Activated T-cell treated with anti-CD3 and anti-CD28 coated beads for 24 hours (primary cell): ENCODE data around the gene SLC9A8.

Source experiments
- DNase-seq: peaks from one replicate; pipeline ENCODE4 v3.0.0-alpha.2; 2020; ENCODE audit warnings: low read depth

The SLC9A8 gene

DNA sequence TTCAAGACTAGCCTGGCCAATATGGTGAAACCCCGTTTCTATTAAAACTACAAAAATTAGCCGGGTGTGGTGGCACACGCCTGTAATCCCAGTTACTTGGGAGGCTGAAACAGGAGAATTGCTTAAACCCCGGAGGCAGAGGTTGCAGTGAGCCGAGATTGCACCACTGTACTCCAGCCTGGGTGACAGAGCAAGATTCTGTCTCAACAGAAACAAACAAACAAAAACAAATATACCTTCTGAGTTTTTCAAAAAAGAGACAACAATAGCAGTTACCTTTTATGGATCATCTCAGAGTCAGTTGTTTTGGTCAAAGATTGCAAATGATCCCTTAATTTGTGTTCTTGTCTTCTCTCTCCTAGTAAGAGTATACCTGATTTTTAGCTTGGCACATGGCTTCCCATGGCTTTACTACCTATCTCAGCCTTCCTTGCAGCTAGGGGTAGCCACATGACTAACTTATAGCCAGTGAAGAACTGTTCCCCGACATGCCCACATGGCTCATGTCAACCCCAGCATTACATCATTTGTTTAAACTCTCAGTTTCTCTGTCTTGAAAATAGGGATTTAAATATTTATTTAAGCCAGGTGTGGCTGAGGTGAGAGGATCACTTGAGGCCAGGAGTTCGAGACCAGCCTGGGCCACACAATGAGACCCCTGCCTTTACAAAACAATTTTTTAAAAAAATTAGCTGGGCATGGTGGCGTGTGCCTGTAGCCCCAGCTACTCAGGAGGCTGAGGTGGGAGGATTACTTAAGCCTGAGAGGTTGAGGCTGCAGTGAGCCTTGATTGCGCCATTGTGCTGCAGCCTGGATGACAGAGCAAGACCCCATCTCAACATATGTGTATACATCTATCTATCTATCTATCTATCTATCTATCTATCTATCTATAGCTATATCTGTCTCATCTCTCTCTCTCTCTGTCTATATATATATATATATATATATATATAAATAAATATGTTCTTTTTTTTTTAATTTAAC is 25.0 kb upstream of the SLC9A8 start:
- no peak for DNase-seq

DNA sequence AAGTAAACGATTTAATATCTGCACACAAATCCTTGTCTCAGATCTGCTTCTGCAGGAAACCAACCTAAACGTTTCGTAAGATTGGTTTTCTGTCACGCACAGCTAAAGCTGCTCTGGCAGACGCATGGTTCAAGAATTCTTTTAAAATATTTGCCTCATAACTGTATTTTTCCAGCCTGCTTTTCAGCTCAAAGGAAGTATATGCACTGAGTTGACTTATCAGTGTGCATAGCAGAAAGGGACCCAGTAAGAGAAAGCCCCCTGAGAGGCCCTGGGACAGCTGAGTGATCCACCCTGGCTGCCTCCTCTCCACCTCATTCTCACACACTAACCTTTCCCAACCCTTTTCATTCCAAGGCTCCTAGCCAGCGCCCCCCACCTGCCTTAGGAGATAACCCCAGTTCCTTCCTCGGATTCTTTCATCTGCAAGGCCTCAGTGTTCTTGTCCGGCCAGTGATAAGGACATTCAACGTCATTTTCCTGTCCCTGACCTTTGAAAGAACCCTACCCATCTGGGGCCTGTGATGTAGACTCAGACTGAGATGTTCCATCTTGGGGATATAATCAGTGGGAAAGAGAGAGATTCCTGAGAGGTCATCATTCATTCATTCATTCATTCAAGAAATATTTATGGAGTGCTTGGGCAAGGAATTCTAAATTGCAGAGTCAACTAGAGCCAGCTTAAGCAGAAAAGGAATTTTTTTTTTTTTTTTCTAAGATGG is 22.4 kb upstream of the SLC9A8 start:
- no peak for DNase-seq

DNA sequence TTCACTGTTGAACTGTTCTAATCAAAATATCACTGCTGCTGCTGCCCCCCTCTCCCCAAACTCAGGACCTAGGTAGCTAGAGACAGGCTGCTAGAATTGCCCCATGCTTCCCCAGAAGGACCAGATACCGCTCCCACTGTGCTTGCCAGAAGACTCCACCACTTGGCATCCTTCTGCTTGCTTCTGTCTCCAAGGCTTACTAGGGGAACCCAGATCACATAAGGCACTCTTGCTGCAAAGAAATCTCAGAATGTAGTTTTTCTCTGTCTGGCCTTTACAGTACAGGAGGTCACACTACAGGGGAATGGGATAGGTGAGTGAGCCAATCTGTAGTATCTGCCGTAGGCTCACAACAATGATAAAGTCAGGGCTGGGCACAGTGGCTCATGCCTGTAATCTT is 21.5 kb upstream of the SLC9A8 start:
- no peak for DNase-seq

DNA sequence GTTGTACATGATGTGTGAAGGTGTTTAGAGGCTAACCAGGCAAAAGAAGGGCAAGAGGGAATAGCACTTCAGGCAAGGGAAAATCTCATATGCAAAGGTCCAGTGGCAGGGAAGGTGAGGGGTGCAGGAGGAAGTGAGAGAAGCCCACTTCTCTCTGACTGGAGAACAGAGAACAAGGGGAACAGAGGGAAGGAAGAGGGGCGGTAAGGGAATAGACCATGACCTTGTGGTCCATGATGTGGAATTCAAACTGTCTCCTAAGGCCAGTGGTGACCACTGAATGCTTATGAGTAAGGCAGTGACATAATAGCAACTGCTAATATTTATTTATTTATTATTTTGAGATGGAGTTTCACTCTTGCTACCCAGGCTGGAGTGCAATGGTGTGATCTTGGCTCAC is 20.6 kb upstream of the SLC9A8 start:
- DNase-seq, result no peak

DNA sequence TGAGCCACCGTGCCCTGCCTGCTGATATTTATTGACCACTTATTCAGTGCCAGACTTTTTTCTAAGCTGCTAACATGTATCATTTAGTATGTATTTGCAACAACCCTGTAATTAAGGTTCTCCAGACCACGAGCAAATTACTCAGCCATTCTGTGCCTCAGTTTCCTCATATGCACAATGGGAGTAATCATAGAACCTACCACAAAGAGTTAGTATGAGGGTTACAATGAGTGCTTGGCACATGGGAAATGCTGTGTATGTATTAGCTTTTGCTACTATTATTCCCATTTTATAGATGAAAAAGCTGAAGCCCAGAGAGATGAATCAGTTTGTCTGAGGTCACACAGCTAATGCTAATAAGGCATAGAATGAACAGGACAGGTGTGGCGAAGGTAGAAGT is 20.0 kb upstream of the SLC9A8 start:
- DNase-seq, result no peak

DNA sequence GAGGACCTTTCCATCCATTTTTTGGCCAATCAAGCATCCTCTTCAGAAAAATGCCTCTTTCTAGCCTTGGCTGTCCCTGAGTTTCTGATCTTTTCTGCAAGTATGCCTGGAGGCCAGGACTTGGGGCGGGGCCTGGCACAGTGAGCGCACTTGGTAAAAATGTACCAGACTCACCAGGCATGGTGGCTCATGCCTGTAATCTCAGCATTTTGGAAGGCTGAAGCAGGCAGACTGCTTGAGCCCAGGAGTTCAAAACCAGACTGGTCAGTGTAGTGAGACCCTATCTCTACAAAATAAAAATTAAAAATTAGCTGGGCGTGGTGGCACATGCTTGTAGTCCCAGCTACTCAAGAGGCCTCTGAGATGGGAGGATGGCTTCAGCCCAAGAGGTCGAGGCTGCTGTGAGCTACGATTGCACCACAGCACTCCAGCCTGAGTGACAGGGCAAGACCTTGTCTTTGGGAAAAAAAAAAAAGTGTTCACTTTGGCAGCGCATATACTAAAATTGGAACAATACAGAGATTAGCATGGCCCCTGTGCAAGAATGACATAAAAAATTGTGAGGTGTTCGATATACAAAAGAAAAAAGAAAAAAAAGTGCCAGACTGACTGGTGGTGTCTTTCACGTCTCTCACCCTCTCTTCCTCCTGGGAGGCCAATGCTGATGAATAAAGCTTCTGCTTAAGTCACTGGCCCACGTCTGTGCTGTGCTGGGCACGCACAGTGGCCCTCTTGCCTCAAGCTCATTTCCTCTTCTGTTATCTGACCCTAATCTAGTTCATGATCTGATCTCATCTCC is 18.1 kb upstream of the SLC9A8 start:
- no peak for DNase-seq

DNA sequence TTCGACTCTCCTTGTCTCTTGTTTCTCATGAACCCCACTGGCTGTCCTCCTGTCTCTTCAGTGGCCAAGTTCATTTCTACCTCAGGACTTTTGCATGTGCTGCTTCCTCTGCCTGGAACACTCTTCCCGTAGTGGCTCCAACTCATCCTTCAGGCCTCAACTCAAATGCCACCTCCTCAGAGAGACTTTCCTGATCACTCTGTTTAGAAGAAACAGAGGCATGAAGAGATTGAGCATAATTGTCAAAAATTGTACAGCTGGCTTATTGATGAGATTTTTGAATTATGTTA is 17.5 kb upstream of the SLC9A8 start:
- no peak for DNase-seq

DNA sequence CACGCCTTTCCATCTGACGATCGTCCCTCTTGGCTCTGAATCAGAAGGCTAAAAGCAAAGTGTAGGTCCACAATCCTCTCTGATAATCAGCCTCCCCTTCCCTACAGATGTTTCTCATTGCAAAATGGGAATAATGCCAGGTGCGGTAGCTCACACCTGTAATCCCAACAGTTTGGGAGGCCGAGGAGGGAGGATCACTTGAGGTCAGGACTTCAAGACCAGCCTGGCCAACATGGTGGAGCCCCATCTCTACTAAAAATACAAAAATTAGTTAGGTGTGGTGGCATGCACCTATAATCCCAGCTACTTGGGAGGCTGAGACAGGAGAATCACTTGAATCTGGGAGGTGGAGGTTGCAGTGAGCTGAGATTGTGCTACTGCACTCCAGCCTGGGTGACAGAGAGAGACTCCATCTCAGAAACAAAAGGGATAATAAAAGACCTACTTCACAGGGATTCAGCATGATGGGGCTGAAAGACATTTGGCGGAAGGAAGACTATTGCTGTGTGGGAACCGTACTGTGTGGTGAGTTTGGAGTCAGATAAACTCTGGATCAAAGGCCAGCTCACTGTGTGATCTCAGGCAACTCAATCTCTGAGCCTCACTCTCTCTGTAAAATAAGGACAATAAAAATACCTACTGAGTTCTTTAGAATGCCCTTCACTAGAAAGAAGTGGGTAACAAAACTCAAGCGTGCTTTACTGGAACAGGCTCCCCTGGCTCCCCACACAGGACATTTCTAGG is 15.9 kb upstream of the SLC9A8 start:
- no peak for DNase-seq

DNA sequence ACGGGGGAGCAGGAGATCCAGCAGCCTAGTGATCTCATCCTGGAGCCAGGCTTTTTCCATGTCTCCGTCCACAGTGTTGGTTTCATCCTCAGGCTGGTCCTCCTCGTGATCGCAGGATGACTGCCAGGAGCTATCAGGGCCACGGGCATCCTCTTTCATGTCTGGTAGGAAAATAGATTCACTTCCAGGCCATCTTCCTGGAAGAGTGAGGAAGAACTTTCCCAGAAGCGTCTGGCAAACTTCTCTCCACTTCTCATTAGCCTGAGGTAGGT is 15.3 kb upstream of the SLC9A8 start:
- DNase-seq, result no peak

DNA sequence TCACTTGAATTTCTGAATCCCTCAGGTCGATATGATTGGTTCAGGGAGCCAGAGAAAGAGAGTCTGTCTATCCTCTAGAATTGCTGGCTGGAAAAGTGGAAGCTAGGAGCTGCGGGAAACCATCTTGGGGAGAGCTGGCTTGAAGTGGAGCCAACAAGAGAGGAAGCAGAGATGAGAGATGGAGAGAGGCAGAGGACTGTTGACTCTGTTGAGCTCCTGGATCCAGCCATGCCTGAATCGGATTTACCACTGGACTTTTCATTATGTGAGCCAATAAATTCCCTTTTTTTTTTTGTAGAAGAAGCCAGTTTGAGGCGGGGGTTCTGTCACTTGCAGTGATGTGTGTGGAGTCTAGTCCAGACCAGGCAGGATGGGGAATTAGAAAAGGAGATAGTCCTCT is 13.9 kb upstream of the SLC9A8 start:
- no peak for DNase-seq

DNA sequence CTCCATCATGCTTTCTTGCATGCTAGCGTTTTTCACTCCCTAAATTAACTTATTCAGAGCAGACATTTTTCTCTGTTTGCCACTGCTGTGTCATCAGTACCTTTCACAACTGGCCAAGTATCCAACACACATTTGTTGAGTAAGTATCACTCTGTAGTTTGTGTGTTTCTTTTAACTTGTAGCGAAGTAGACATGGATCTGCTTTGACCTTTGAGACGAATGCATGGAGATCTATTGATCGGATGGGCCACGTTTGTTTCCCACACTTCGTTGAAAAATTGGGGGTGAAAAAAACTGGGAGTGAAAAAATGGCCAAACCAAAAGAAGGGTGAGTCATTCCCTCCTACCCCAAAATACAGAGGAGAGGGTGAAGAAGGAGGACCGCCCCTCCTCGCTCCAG is 12.9 kb upstream of the SLC9A8 start:
- DNase-seq, result no peak

DNA sequence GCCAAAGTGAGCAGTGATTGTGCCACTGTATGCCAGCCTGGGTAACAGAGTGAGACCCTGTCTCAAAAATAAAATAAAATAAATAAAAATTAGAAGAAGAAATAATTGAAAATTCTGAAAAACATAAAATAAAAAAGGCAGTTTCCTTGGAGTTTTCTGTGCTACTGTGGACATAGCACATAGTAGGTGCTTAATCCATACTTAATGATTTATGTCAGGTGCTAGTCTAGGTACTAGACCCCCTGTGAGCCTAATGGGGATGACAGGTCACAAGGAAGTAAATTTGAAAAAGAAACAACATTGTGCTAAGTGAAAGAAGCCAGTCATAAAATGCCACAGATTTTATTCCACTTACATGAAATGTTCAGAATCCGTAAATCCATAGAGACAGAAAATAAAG is 9.2 kb upstream of the SLC9A8 start:
- DNase-seq, result no peak

DNA sequence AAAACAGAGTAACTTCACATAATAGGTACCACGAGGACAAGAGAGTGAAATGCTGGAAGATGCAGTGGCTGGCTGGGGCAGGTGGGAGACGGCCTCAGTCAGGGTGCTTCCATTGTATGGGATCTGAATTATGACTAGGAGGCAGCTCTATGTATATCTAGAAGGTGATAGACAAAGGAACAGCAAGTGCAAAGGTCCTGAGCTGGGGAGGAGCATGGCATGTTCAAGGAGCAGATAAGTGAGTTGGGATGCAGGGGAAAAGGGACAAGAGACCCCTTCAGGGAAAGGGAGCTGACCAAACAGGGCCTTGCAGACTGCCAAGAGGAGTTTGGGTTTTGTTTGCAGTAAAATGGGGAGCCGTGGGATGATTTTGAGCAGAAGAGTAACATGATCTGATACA is 8.3 kb upstream of the SLC9A8 start:
- no peak for DNase-seq

DNA sequence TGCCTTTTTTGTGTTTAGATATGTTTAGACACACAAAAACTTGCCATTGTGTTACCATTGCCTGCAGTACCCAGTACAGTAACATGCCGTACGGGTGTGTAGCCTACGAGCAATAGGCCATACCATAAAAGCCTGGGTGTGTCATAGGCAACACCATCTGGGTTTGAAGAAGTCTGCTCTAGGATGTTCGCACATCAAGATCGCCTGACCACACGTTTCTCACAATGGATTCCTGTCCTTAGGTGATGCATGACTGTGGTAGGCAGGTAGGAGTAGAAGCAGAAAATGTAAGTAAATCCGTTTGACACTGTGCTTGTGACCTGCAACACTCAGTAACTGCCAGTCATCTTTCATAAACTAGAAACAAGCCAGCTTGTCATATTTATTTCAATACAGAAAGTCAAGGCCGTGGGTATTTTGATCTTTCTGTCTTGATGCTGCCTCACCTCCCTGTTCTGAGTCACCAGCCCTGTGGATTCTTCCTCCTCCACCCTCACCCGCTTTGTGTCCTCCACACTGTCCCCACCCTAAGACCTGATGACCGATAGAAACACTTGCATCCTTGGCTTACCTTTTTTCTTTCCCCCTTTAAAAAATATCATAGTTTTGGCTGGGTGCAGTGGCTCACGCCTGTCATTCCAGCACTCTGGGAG is 7.3 kb upstream of the SLC9A8 start:
- DNase-seq, result peak; percentile 54

DNA sequence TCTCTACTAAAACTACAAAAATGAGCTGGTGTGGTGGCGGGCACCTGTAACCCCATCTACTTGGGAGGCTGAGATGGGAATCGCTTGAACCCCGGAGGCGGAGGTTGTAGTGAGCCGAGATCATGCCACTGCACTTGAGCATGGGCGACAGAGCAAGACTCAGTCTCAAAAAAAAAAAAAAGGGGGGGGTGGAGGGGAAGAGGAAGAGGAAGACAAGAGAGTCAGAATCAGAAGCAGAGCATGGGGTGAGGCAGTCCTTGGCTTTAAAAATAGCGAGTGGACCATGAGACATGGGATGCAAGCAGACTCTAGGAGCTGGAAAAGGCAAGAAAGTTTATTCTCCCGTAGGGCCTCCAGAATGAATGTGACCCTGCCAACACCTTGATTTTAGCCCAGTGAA is 3.9 kb upstream of the SLC9A8 start:
- no peak for DNase-seq

DNA sequence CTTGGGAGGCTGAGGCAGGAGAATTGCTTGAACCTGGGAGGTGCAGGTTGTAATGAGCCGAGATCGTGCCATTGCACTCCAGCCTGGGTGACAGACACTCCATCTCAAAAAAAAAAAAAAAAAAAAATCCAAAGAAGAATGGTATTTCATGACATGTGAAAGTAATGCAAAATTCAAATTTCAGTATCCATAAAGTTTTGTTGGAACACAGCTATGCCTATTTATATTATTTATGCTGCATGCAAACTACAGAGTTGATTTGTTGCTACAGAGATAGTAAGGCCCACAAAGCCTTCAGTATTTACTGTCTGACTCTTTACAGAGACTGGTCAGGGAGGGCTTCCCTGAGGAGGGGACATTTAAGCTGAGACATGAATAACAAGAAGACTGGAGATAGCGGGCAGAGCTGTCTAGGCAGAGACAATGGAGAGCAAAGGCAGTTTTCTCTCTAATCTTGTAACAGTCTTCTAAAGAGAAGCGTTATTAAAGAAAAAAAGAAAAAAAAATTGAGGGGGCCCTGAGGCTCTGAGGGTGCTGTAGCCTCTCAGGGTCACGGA is 2.7 kb upstream of the SLC9A8 start:
- no peak for DNase-seq

DNA sequence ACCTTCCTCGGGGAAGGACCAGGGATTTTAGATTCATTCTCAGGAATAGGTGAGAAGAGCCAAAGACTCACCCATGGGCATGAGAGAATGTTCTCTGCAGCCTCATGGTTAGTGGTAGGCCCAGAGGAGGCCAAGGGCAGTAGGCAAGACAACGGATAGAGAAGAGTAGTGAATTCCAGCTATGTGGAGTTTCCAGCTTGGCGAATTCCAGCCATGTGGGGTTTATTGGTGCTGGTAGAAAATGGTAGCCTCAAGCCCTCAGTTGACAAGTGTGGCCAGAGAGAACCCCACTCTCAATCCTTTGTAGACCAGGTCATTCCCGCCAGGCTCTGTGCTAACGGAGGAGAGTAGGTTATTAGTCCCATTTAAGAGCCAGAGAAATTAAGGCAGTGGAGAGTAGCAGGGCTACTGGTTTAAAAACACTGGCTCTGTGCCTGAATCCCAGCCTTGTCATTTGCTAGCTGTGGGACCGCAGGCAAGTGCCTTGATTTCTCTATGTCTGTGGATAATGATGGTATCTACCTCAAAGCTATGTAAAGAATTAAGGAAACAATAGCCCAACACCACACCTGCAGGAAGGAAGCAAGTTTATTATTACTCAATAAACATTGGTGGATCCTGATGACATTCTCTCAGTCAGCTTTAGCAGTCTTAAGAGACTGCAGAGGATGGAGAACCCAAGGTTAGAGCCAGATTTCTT is 2.0 kb upstream of the SLC9A8 start:
- DNase-seq, result no peak

DNA sequence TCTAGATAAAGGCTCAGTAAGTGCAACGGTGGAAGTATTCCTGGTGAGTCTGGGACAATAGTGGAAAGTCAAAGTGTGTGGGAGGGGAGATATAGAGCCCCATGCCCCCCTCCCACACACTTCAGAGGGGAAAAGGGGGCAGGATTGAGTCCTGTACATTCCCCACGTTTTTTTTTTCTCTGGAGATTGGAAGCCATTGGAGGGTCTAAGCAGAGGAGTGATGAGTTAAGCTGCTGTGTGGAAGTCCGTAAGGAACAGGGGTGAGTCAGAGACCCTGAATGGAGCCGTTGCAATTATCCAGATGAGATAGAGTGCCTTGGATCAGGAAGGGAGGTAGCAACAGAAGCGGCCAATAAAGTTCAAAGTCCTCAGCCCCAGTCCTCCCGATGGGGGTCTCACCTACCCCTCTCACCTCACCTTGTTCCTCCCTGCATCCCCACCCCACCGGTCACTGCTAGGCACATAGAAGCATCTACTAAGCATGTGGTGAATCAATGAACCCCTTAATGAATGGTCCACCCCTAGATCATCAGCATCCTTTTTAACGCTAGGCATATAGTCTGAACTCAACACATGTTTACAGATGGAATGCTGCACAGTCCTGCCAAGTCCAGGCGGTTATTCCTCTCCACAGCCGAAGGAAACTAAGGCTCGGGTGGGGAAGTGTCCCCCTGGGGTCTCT is 662 bp upstream of the SLC9A8 start:
- no peak for DNase-seq

DNA sequence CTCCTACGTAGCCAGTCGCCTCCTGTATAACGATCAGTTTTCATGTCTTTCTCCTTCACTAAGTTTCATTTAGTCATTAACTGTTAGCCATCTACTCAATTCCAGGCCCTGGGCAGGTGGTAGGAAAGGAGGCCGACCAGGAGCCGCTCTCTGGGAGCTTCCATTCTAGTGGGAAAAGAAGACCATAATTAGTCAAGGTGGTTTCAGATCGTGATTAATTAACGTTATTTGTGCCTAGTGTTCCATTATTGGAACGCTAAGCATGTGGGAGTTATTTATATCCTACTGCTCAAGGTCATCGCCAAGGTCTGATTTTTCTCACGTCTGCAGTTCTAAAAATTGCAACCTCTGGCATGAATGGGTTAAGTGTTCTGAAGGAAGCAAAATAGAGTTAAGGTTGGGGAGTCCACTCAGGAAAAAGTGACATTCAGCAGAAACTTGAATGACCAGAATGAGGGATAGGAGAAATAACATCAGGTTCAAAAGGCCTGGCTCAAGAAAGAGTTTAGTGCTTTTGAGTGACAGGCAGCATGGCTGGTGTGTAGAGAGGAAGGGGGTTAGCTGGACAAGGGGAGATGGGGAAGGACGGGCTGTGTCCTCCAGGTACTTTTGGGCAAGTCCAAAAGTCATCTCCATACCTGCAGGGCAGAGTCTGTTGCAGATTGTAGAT is 812 bp downstream of the SLC9A8 start:
- DNase-seq, result no peak
